ENCODE data around the gene DAZAP1. TPM values are rescaled to one million over a fixed set of nuclear protein-coding genes. Genes with fewer than 3 reads are reported as not detected.

Gene DAZAP1
- total RNA-seq, 1 experiment from 2014 or later, result 246 TPM

GRCh38 chr19:1366899-1367870 is 40.2 kb upstream of the DAZAP1 start:
- no peaks in the 10 kb centered on the region for H3K9me3 Mint-ChIP-seq (ENCODE audit: unreplicated experiment)
- H3K27me3 Mint-ChIP-seq (ENCODE audit: insufficient read depth, unreplicated experiment), result no peaks in the 10 kb centered on the region
- DNase-seq (ENCODE audit: unreplicated experiment), result no peak
- TF ChIP-seq CTCF (IDR thresholded peaks at IDR 0.05; ENCODE audit: unreplicated experiment), result no peak
- intact Hi-C loops (cut with micrococcal nuclease), result no loop called here
- BruUV-seq (replicated peaks), result no TSS peak
- H3K4me1 Mint-ChIP-seq (ENCODE audit: insufficient read depth, unreplicated experiment), result peaks cover 2% of the 10 kb centered on the region
- H3K4me3 Mint-ChIP-seq (ENCODE audit: unreplicated experiment), result no peak overlapping the region
- no peak overlapping the region for H3K27ac Mint-ChIP-seq (ENCODE audit: low read depth, unreplicated experiment)
- POLR2A ChIA-PET, result no interaction called here
- H3K36me3 Mint-ChIP-seq (ENCODE audit: insufficient read depth, unreplicated experiment), result peaks cover 50% of the 10 kb centered on the region
- CTCF ChIA-PET, result interaction anchor here (0.6 kb wide), 1 partner anchor 13 kb away, joined by 3 read pairs; no protein-coding TSS in a partner anchor

- BruUV-seq (replicated peaks), result no TSS peak
- CTCF ChIA-PET, result interaction anchor here (0.8 to 0.9 kb wide), 2 partner anchors 9 to 843 kb away, joined by 3 read pairs; no protein-coding TSS in a partner anchor
Measured at GRCh38 chr19:1369214-1369805, 38.1 kb upstream of the DAZAP1 start.

GRCh38 chr19:1370579-1371361 is 36.6 kb upstream of the DAZAP1 start:
- Mint-ChIP-seq H3K4me1 (ENCODE audit: insufficient read depth, unreplicated experiment) (no peaks in the 10 kb centered on the region), H3K36me3 (ENCODE audit: insufficient read depth, unreplicated experiment) (peaks cover 26% of the 10 kb centered on the region), H3K4me3 (ENCODE audit: unreplicated experiment) (no peak overlapping the region), H3K27ac (ENCODE audit: low read depth, unreplicated experiment) (no peak overlapping the region), H3K27me3 (ENCODE audit: insufficient read depth, unreplicated experiment) (no peaks in the 10 kb centered on the region), H3K9me3 (ENCODE audit: unreplicated experiment) (no peaks in the 10 kb centered on the region)
- ChIA-PET CTCF (interaction anchor here (0.9 to 1.1 kb wide), 2 partner anchors 11 to 12 kb away, joined by 3 read pairs; no protein-coding TSS in a partner anchor), POLR2A (no interaction called here)
- no peak for TF ChIP-seq CTCF (IDR thresholded peaks at IDR 0.05; ENCODE audit: unreplicated experiment)
- intact Hi-C loops (cut with micrococcal nuclease), result no loop called here
- BruUV-seq (replicated peaks), result no TSS peak
- no peak for DNase-seq (ENCODE audit: unreplicated experiment)

More at GRCh38 chr19:1369214-1369805, 38.1 kb upstream of the DAZAP1 start:
- H3K27ac Mint-ChIP-seq (ENCODE audit: low read depth, unreplicated experiment), result no peak overlapping the region
- H3K4me3 Mint-ChIP-seq (ENCODE audit: unreplicated experiment), result no peak overlapping the region
- peaks cover 41% of the 10 kb centered on the region for H3K36me3 Mint-ChIP-seq (ENCODE audit: insufficient read depth, unreplicated experiment)
- DNase-seq (ENCODE audit: unreplicated experiment), result no peak
- H3K4me1 Mint-ChIP-seq (ENCODE audit: insufficient read depth, unreplicated experiment), result no peaks in the 10 kb centered on the region
- H3K27me3 Mint-ChIP-seq (ENCODE audit: insufficient read depth, unreplicated experiment), result no peaks in the 10 kb centered on the region
- no peaks in the 10 kb centered on the region for H3K9me3 Mint-ChIP-seq (ENCODE audit: unreplicated experiment)
- no peak for TF ChIP-seq CTCF (IDR thresholded peaks at IDR 0.05; ENCODE audit: unreplicated experiment)
- POLR2A ChIA-PET, result no interaction called here
- intact Hi-C loops (cut with micrococcal nuclease), result no loop called here
